GM19035 (cell line): ENCODE data around the gene FCRL1.

Source experiments
- ATAC-seq: cut with Tn5 transposase; IDR thresholded peaks from one replicate; pipeline ENCODE4 v1.9.1; 2021; ENCODE audit not compliant: unreplicated experiment

FCRL1 gene, protein sequence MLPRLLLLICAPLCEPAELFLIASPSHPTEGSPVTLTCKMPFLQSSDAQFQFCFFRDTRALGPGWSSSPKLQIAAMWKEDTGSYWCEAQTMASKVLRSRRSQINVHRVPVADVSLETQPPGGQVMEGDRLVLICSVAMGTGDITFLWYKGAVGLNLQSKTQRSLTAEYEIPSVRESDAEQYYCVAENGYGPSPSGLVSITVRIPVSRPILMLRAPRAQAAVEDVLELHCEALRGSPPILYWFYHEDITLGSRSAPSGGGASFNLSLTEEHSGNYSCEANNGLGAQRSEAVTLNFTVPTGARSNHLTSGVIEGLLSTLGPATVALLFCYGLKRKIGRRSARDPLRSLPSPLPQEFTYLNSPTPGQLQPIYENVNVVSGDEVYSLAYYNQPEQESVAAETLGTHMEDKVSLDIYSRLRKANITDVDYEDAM

DNA sequence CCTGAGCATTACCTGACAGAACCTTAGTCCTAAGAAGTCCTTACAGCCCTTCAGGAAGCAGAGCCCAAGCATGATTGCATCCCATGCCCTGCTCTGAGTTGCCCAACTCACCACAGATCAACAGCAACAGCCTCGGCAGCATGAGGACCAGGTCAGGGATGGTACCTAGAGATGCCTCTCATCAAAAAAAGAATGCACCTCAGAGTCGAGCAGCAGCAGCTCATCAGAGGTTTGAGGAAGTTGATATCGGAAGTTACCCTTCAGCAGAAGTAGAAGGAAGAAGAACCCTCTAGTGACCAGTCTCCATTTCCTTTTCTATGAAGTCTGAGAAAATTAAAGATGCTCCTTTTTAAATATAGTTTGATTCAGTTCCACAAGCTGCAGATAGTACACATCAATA lies at the start of gene FCRL1:
Gene FCRL1, minus strand, starts transcription at position 225 of the 400 bp plus-strand sequence. Its CDS starts 83 bp downstream, at position 142.
- no peak for ATAC-seq

DNA sequence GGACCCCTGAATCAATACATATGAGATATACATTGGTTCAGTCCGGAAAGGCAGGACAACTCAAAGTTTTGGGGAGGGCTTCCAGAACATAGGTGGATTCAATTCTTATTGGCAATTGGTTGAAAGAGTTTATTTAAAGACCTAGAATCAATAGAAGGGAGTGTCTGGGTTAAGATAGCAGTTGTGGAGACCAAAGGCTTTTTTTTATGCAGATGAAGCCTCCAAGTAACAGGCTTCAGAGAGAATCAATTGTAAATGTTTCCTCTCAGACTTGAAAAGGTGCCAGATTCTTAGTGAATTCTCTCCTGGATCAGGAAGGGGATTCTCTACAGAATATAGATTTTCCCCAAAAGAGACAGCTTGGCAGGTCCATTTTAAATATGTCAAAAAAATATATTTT lies 48.7 kb upstream of the FCRL1 start:
- ATAC-seq: no peak

DNA sequence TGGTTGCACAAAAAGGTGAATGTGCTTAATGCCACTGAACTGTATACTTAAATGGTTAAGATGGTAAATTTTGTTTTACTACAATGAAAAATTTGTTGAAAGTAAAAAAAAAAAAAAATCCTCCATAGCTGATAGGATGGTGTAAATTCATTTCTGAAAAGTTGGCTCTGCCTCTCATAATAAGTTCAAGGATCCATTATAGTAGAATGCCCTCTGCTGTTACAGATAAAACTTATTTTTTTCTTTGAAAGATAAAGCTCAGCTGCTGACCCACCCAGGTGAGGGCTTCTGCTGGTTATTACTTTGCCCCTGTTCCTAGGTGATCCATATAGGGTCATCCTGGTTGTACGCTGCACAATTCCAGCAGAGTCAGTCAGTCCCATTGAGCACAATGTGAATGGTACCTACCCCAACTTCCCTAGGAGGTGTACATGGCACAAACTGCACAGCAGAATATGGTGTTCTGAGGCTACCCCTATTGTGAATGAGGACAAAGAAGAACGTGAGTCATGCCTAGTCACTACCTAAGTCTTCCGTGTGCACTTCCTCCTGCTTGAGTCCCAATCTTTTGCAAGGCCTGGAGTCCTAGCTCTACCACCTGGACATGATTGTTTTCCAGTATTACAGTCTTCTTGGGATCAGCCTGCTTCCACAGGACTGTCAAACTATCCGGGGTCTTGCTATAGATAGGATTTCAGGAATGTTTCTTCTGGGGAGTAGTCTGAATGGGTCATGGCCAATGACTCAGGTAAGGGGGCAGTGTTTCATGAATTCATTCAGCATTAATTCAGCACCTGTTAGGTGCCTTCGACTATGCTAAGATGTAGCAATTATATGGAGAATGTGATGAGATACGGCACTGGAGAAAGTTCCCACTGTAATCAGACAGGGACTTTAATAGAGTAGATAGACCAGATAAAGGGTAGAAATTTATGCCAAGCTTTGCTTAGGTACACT lies 42.5 kb upstream of the FCRL1 start:
- no peak for ATAC-seq

DNA sequence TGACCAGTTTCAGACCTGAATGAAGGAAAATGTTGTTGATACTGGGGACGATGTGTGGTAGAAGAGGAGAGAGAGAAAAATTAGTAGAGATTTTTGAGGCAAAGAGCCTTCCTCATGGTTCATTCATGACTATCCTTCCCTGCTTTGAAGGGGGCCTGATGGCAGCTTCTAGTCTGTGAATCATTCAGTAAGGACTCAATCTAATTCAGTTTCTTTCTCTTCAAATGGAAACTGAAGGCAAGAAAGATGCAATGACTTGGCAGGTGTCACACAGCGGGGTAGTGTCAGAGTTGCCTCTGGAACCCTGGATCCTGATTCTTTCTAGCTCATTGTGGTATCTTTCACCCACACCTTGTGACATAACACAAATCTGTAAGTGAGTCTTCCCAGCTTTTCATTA lies 36.6 kb upstream of the FCRL1 start:
- no peak for ATAC-seq

DNA sequence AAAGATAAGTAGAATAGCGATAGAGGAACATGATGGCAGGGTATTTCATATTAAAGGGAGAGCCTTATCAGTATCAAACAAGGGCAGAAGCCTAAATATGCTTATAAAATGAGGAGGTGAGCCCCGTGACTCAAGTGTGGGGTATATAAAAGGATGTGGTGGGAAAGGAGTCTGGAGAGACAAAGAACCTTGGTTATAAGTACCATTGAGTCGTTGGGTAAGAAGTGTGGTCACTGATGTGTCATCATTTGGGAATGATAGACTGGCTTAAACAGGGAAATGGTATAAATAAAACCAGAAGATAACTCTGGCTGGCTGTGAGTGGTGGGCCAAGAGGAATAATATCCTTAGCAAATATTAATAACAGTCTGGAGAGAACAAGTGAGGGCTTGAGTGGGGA lies 32.6 kb upstream of the FCRL1 start:
- no peak for ATAC-seq

DNA sequence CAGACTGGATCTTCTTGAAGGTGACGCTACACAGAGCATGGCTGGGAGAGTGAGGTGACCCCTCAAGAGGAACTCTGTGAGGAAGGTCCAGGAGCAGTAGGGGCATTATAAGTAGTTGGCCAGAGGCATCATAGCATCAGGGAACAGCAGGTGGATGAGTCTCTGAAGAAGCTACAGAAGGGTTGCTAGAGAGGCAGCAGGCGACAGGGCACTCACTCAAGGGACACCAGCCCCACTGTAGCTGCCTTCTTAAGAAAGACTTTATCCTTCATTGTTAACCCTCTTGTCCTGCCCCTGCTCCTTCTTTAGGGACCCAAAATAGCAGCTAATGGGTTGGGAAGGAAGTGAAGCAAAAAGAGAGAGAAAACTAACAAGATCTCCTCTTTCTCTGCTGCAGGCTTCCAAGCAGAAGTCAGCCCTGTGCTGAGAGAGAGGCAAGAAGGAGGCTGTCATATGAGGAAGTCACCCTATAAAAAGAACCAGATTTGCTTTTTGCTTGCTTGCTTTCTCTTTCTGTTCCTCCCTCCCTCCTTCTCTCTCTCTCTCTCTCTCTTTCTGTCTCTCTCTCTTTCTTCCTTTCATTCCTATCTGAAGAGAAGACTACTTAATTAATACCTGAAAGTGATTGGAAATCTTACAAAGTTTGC lies 29.4 kb upstream of the FCRL1 start:
- peak; percentile 75 for ATAC-seq

DNA sequence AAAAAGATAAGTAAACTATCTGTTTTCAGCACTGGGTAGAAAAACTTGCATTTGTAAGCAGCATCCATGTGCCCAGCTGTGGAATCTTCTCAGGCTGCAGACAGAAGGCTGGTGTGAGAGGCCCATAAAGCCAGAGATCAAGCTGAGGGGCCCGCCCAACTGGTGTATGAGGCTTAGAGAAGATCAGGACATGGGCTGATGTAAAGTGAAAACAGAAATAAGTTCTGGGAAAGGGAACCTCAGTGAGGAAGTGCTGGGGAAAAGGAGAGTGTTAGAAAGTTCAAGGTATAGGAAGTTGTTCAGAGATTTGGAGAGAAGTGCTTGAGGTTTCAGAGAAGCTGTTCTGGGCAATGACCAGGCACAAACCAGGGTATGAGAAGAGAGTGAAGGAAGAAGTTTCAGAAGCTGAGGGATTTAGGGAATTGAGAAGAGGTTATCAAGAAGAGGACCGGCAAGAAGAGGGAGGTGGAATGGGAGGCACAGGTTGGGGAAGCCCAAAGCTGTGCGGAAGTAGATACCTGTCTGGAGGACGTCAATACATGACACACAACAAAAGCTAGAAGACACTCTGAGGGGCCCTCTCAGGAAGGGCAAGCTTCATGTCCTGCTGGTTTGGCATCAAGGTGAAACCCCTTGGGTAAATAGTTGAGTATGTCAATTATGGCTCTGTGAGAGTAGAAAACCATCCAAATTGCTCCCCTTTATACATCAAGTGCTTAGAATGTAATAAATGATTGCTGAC lies 24.3 kb upstream of the FCRL1 start:
- no peak for ATAC-seq

DNA sequence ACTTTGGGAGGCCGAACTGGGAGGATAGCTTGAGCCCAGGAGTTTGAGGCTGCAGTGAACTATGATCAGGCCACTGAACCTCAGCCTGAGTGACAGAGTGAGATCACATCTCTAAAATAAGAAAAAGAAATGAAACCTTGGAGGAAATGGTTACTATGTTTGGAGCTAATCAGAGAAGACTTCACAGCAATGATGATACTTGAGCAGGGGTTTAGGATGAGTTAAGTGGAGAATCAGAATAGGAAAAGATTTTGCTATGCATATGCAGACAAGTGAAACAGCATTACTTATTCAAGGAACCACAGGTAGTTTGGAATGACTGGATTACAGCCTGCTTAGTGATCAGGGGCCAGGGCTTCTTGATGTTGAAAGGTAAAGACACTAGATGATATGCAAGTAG lies 23.0 kb upstream of the FCRL1 start:
- ATAC-seq: no peak

DNA sequence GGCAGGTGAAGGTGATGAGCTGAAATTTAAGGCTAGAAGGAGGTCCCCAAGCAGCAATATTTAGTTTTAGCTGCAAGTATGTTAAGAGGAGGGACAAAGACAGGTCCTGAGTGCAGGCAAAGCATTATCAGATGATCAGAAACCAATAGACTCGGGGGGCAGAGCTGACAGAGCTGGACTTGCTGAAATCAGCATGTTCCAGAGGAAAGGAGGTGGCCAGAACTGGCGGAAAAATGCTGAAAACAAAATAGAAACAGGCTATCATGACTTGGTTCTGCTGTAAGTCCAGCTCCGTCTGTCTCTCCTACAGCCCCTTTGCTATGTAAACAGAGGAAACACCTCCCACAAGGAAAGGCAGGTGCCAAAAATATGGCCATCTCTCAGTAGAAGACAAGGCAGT lies 21.8 kb upstream of the FCRL1 start, which contains the start of gene CD5L:
Gene CD5L, minus strand, starts transcription at position 101 of the 400 bp plus-strand sequence. CDS start 107 bp downstream, outside the sequence.
- ATAC-seq: no peak

DNA sequence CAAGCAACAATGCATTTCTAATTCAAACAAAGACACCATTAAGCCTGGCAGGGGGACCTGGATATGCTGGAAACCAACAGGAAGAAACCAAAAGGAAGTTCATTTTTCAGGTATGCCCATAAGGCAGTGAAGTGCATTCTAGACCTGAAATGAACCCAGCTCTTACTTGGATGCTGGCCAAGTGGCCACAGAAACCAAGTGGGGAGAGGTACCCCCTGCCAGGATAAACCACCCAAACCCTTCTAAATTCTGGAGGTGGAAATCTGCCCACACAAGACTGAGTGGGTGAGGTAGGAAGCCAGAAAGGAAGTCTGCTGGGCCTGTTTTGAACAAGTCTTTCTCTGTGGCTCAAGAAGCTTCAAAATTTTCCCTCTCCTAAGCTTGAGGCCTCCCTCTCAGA lies 19.0 kb upstream of the FCRL1 start:
- ATAC-seq: no peak

DNA sequence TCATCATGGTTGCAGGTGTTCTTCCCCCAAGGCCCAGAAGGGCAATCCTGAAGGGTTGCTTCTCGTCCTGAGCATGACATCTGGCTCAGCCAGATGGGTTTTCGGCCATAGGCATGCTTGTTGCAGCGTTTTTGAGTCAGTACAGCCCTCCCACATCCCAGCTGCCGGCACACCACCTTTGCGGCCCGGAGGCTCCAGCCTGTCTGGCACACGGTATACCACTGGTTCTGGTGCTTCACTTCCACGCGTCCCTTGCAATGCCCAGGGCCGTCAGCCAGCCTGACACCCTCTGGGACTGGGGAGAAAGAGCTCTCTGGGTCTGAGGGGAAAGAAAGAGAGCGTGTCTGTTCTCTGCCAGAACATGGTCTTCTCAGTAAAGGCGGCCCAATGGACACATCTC lies 14.5 kb upstream of the FCRL1 start:
- ATAC-seq: no peak

DNA sequence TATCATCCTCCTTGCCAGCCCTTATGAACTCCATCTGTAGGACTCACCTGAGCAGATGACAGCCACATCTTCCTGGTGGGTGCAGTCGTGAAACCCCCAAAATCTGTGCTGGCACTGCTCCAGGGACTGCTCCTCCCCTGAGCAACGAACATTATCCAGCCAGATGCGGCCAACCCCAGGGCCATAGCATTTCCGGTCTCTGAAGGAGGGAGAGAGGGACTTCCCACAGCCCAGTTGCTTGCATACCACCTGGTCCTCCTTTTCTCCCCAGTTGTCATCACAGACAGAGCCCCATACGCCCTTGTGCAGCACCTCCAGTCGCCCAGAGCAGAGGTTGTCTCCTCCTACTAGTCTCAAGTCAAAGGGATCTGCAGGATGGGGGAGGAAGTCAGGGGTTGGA lies 13.2 kb upstream of the FCRL1 start:
- ATAC-seq: no peak

DNA sequence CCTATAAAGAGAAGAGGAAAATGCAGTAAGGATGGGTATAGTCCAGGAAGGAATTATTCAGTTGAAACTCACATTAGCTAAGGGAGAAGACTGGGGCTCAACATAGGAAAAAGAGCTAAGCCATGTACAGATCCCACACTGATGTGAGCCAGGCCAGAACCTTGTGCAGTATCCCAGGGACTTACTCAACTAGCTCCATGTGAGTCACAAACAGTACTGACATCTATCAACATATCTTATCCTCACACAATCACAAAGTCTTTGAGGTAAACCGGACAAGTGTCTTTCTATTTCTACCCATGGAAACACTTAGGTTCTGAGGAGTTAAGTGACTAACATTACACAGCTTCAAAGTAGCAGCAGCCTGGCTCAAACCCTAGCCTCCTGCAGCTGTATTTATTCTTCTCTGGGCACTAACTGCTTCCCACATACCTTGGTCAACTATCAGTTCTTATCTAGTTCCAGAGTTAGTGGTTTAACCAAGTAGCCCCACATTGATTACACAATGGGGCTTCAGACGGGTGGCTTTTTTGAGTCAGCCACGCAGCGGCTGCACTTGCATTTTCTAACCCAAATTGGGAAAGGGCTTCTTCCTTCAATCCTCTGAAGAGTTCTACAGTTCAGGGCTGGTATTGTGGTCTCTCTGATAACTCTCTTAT lies 12.2 kb upstream of the FCRL1 start:
- ATAC-seq: no peak

DNA sequence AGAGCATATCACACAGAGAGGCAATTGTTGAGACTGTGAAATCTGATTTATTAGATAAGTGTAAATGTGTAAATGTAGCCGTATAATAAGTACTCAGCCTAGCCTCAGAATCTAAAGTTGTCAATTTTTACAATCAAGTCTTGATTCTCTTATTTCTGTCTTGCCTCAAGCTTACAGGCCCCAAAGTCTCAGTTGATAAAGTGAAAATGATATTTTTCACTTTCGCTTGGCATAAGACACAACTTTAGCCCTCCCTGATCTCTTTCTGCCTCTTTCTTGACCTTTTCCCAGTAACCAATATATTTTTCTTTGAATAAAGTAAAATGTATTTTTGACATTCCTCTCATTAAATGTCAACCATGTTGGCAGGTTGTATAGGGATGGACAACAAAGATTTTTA lies 11.0 kb upstream of the FCRL1 start:
- ATAC-seq: no peak

DNA sequence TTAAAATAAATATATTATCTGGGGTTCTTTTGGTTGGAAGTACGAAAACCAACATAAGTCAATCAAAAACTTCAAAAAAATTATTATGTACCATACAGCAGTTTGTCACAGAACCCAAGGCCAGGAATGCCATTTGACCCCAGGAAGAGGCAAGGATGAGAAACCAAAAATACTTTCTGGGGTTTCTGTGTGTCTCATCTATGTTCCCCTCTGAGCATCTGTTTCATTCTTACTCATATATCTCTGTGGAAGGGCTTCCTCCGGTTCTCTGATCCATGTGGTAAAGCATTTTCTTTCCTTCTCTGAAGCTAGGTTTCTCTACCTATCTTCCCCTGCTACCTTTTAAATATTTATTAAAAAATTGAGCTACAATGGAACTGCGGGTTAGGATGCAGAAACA lies 9.8 kb upstream of the FCRL1 start:
- no peak for ATAC-seq

DNA sequence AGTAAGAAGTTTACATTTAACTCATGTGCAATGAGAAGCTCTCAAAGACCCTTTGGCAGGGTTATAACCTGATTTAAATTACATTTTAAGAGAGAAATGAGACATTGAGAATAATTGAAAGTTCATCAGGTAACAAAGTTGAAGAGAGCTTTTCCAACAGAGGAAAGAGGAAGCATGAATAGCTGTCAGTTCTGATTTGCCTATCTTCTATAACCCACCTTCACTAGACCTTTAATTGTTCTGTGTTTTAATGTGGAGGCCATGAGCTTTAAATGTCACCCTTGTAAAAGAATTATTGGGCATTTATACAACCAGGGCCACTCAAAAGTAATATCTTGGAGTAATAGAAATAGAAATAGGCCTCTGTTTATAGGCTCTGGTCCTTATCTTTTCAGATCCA lies 9.3 kb upstream of the FCRL1 start:
- ATAC-seq: no peak

DNA sequence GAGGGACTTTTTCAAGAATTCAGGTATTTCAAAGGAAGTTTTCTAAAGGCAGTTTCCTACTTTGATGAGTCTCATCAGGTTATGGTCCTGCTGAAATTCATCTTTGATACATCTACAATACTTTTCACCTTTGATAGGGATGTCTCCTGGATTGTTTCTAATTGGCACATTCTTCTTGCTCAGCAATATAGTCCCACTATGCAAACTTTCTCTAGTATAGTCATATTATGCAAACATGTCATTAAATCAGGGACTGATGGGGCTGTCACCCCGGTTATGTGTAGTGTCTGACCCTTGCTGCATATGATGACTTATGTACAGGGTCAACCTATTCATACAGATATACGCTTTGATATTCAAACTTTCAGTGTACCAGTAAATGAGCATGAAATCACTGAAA lies 379 bp upstream of the FCRL1 start:
- no peak for ATAC-seq

DNA sequence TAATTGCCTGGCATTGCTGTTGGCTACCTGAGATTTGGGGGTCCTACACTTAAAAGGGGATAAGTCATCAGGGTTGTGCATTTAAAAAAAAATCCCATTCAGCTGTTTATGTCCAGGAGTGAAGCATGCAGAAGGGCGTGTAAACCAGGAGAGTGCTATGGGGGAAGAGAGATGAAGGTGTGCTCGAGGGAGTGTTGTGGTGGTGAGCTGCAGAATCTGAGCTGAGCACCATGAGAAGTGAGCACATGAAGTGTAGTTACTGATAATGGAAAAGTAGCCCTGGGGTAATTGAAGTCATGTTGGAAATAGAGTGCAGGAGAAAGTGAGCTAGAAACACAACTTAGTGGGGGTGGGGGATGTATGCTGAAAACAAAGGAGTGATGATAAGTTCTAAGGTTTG lies 705 bp downstream of the FCRL1 start:
- no peak for ATAC-seq

DNA sequence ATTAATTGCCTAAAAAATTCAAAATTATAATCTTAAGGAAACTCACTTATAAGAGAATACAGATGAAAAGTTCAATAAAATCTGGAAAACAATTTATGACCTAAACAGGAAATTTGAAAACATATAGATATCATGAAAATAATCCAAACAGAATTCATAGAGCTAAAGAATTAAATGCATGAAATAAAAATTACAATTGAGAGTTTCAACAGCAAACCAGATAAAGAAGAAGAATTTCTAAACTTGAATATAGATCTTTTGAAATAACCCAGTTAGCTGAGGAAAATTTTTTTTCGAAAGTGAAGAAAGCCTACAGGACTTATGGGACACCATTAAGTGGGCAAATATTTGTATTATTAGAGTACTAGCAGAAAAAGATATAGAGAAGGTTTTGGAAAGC lies 6.7 kb downstream of the FCRL1 start:
- no peak for ATAC-seq
